ENCODE results near the gene NFATC1.
A peak's percentile ranks its signal among the peaks of the same experiment; 100 is the strongest.

Gene NFATC1

GRCh38 chr18:79402209-79402576 lies 6.5 kb downstream of the NFATC1 start:
- in situ Hi-C loops (cut with MboI; ENCODE audit: low pct_unique_long_range_greater_than_20kb, low sequenced_read_pairs, unreplicated experiment), result no loop called here
- DNase-seq (ENCODE audit: low spot score), result no peak
- no peak for TF ChIP-seq CTCF (IDR thresholded peaks at IDR 0.05; ENCODE audit: extremely low read depth, insufficient read depth, missing control alignments)

- no peak for DNase-seq (ENCODE audit: low spot score)
- TF ChIP-seq CTCF (IDR thresholded peaks at IDR 0.05; ENCODE audit: extremely low read depth, insufficient read depth, missing control alignments), result no peak
Measured at GRCh38 chr18:79402977-79403722, 7.4 kb downstream of the NFATC1 start.

GRCh38 chr18:79403723-79404566 lies 8.2 kb downstream of the NFATC1 start:
- in situ Hi-C loops (cut with MboI; ENCODE audit: low pct_unique_long_range_greater_than_20kb, low sequenced_read_pairs, unreplicated experiment), result no loop called here
- TF ChIP-seq CTCF (IDR thresholded peaks at IDR 0.05; ENCODE audit: extremely low read depth, insufficient read depth, missing control alignments), result peak; percentile 6
- no peak for DNase-seq (ENCODE audit: low spot score)

More at GRCh38 chr18:79402977-79403722, 7.4 kb downstream of the NFATC1 start:
- in situ Hi-C loops (cut with MboI; ENCODE audit: low pct_unique_long_range_greater_than_20kb, low sequenced_read_pairs, unreplicated experiment), result no loop called here

- in situ Hi-C loops (cut with MboI; ENCODE audit: low pct_unique_long_range_greater_than_20kb, low sequenced_read_pairs, unreplicated experiment), result no loop called here
- no peak for DNase-seq (ENCODE audit: low spot score)
- no peak for TF ChIP-seq CTCF (IDR thresholded peaks at IDR 0.05; ENCODE audit: extremely low read depth, insufficient read depth, missing control alignments)
Measured at GRCh38 chr18:79404567-79404910, 8.8 kb downstream of the NFATC1 start.

GRCh38 chr18:79405019-79405780 lies 9.5 kb downstream of the NFATC1 start:
- no peak for TF ChIP-seq CTCF (IDR thresholded peaks at IDR 0.05; ENCODE audit: extremely low read depth, insufficient read depth, missing control alignments)
- no peak for DNase-seq (ENCODE audit: low spot score)
- in situ Hi-C loops (cut with MboI; ENCODE audit: low pct_unique_long_range_greater_than_20kb, low sequenced_read_pairs, unreplicated experiment), result no loop called here

- in situ Hi-C loops (cut with MboI; ENCODE audit: low pct_unique_long_range_greater_than_20kb, low sequenced_read_pairs, unreplicated experiment), result no loop called here
- peak; percentile 93 for DNase-seq (ENCODE audit: low spot score)
- TF ChIP-seq CTCF (IDR thresholded peaks at IDR 0.05; ENCODE audit: extremely low read depth, insufficient read depth, missing control alignments), result no peak
Measured at GRCh38 chr18:79405781-79406575, 10.2 kb downstream of the NFATC1 start.
